Measurements from ENCODE around the gene AGPAT3.

- TF ChIP-seq JUND (IDR thresholded peaks at IDR 0.05; ENCODE audit: low read depth, low read length) = no peak
- TF ChIP-seq BCLAF1 (IDR thresholded peaks at IDR 0.05) = no peak
- no peak for TF ChIP-seq TAF1 (IDR thresholded peaks at IDR 0.05; ENCODE audit: borderline replicate concordance, low read depth, low read length)
- TF ChIP-seq CTCF (IDR thresholded peaks at IDR 0.05 in 2 of 3, conservative IDR thresholded peaks at IDR 0.05 in 1 of 3; ENCODE audit: control insufficient read depth in 2 of 3, extremely low read depth in 1 of 3, insufficient read depth in 1 of 3, low read depth in 3 of 3, low read length in 3 of 3) = no peak
- no peak for TF ChIP-seq USF1 (IDR thresholded peaks at IDR 0.05; ENCODE audit: borderline replicate concordance, extremely low read length, insufficient read depth, low read depth, low read length)
- TF ChIP-seq E2F4 (IDR thresholded peaks at IDR 0.05; ENCODE audit: low read depth, low read length) = no peak
- TF ChIP-seq JUNB (IDR thresholded peaks at IDR 0.05) = no peak
- TF ChIP-seq SRF (IDR thresholded peaks at IDR 0.05; ENCODE audit: low read depth in 2 of 2, low read length in 2 of 2) = no peak
- TF ChIP-seq CEBPZ (IDR thresholded peaks at IDR 0.05; ENCODE audit: low read depth, low read length) = no peak
Measured at GRCh38 chr21:43912500-43912899, 47.5 kb downstream of the AGPAT3 start.
